ENCODE measurements around the gene PIGU.
"Not testable (repeated sequence)": the region's sequence is repeated elsewhere in the genome, so short reads cannot be mapped to it uniquely, and the experiment has no call there.

PIGU gene

DNA sequence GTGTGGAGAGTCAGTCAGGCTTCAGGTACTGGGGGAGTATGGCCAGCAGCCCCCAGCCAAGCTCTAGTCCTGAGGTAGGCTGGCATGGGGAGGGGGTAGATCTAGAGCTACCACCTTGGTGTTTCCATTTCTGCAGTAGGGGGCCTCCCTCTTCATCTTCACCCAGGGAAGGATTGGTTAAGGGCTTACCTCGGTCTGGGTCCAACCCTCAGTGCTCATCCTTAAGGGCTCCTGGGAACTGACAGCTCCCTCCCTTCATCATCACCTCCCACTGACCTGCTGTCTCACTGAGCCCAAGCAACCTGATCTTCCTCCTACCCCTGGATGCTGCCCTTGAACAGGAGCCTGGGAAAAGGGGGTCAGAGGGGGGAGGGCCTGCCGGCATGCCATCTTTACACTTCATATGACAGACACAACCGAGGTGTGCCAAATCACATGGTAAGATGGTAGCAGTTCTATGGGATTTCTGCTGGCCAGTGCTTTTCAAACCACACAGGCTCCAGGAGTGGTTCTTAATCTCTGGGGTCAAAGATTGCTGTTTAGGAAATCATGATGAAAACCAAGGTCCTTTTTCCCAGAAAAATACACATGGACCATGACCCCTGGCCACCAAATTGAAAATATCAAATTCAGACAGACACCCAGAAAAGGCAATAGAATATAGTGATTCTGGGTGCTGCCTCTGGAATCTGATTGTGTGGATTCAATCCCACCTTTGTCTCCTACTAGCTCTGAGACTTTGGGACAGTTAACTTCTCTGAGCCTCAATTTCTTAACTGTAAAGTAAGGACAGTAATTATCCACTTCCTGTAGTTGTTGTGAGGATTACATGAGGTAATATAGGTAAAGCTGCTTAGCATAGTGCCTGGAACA lies 30.3 kb upstream of the PIGU start:
- no peak for DNase-seq

DNA sequence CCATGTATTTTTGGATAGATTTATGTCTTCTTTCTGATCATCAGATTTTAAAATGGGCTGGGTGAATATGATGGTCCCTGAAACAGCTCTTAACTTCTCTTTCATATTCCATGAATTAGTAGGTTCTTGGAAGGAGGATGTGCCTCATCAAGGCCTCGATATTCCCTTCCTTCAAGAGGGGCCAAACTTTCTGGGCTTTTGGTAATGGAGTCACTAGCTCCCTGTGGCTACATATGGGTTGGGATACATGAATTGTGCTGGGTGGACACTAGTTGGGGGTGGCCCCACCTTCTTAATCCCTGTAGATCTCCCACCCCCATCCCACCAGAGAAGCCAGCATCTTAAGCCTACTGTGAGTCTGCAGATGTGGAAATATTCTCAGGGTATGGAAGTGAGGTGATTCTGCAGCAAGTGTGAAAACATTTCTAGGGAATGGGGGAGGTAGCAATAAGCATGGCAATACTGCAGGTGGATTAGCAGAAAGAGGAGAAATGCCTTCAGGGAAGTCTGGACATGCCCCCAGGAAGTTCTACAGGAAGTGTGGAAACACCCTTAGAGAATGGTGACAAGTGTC lies 29.5 kb upstream of the PIGU start:
- DNase-seq: no peak

- DNase-seq: no peak
Measured at GRCh38 chr20:34705397-34706301, 28.8 kb upstream of the PIGU start.

- no peak for DNase-seq
Measured at GRCh38 chr20:34705008-34705396, 28.1 kb upstream of the PIGU start.

DNA sequence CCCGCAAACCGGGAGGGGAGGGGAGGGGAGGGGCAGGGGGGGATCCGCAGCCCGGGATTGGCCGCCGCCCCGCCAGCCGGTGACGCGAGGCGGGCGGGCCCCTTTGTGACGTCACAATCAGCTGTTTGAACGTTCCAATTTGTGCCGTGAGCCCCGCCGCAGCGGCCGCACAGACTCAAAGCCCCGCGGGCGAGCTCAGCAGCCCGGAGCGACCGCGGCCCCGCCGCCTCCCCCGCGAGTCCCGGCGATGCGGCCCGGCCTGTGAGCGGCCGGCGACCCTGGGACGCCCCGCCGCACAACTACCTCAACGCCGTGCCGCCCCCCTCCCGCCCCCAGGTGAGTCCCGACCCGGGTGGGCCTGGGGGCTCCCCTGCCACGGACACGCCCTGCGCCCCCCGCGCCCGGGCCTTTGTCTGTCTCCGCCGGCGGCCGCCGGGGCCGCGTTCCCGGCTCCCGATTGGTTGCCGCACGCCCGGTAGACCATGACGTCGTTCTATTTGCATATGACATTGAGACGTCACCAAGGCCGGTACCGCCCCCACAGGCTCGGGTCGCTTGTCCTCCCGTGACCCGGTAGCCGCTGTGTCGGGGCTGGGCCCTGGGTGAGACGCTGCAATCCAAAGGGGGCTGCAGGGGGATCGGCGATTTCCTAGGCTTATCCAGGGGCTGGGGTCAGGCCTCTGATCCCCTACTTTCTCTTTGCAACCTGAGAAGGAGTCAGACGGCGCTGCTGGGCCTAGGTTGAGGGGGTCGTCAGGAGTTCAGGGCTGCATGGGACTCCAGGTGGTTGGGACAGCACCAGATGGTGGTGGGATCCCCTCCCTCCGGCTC lies 27.5 kb upstream of the PIGU start, which contains the start of gene TP53INP2:
Gene TP53INP2, plus strand, starts transcription at position 168 of the 831 bp plus-strand sequence. CDS start 4,396 bp downstream, outside the sequence.
- peak; percentile 85 to 88 for DNase-seq

GRCh38 chr20:34703424-34704176 lies 26.7 kb upstream of the PIGU start:
- peak in 1 of 2 experiments; percentile 13 for DNase-seq

DNA sequence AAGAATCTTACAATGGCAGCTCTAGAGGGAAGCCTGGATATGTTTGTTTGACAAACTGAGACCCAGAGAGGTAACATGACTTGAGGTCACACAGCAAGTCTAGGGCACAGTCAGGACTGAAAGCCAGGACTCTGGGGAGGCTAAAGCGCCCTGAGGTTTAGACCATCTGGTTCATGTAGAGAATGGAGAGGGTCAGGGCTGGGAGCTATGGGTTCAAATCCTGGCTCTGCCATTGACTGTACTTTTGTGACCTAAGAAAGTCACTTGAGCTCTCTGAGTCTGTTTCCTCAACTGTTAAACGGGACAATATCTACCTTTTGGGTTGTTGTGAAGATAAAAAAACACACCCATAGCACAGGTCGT lies 26.1 kb upstream of the PIGU start:
- DNase-seq: no peak

- DNase-seq: no peak
Measured at GRCh38 chr20:34701405-34702085, 24.7 kb upstream of the PIGU start.

DNA sequence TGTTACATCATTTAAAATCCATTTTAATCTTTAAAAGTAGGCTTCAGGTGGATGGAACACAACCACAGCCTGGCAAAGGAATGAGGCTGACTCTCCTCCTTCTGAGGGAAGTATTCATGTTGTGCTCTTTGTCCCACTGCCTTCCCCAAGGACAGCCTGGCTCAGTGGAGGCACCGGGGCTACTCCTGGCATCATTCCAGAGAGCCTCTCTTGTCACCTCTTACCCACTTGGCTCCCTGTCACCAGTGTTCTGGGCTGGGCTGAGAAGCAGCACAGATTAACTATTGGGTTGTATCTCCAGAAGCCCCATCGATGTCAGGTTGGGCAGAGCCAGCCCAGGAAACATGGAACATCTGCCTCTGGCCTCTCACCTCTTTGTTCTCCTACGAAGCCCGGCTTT lies 16.5 kb upstream of the PIGU start:
- DNase-seq: no peak

GRCh38 chr20:34691838-34692237 lies 14.9 kb upstream of the PIGU start:
- no peak for DNase-seq

DNA sequence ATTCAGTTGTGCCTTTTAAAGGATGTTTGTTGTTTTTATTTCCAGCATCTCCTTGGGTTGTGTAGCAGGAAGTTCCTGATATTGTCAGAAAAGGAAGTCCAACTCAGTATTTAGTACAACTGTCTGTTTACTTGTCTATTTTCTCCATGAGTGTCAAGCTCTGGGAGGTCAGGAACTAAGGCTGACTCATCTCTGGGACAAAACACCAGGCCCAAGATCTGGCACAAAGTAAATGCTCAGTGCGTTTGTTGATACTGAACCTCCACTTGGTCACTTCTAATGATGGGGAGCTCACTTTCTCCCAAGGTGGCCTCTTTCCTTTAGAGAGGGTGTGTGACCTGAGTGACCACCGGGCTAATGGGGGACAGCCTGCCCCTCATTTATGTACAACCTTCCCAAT lies 12.6 kb upstream of the PIGU start:
- DNase-seq: no peak

- no peak for DNase-seq
Measured at GRCh38 chr20:34683667-34684066, 6.8 kb upstream of the PIGU start.

- no peak for DNase-seq
Measured at GRCh38 chr20:34680586-34681175, 3.8 kb upstream of the PIGU start.

- DNase-seq: no peak
Measured at GRCh38 chr20:34675993-34676641, 775 bp downstream of the PIGU start.

DNA sequence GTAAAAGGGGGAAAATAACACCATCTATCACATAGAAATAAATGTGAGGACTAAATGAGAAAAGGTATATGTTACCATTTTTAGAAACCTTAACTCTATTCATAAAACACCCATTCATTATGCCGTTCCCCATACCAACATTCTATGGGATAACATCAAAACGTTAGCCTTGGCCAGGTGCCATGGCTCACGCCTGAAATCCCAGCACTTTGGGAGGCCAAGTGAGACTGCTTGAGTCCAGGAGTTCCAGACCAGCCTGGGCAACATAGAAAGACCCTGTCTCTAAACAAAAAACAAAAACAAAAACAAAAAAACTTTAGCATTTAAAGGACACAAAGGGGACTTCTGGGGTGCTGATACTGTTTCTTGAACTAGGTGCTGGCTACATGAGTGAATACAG lies 1.3 kb downstream of the PIGU start:
- DNase-seq: no peak

GRCh38 chr20:34673412-34673811 lies 3.5 kb downstream of the PIGU start:
- DNase-seq: no peak

DNA sequence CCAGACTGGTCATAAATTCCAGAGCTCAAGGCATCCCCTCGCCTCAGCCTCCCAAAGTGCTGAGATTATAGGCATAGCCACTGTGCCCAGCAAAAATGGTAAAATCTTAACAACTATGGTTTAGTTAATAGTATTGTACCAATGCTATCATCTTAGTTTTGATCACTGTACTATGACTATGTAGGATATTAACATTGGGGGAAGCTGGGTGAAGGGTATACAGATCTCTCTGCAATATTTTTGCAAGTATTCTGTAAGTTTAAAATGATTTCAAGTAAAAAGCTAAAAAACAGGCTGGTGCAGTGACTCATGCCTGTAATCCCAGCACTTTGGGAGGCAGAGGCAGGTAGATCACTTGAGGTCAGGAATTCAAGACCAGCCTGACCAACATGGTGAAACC lies 7.8 kb downstream of the PIGU start:
- no peak for DNase-seq

- DNase-seq: not testable (repeated sequence)
Measured at GRCh38 chr20:34664751-34665150, 12.1 kb downstream of the PIGU start.

DNA sequence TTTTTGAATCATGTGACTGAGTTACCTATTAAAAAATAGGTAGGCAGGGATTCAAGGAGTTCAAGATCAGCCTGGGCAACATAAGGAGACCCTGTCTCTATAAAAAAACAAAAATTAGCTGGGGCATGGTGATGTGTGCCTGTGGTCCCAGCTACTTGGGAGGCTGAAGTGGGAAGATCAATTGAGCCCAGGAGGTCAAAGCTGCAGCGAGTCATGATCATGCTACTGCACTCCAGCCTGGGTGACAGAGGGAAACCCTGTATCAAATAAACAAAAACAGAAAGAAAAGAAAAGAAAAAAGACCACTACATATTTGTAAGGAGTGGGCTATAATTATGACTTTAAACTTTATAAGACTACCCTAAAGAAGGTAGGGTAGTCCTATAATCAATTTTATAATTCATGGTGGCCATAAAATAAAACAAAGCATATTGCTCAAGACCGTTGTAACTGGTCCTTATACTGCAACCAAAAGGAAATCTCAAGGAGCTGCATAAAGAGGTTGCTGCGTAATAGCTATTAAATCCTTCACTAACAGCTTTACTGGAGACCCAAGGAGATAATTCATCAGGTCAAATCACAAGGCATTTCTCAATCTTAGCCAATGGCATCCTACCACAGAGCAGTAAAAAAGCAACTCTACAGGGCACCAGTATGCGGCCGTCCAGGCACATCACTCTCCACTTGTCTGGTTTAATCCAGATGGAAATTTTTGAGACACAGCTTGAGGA lies 13.5 kb downstream of the PIGU start:
- no peak for DNase-seq

Data from NCI-H2081 (cell line).